GM19023 (cell line): ENCODE measurements around the gene BABAM2.

ENCODE experiments used
- ATAC-seq: cut with Tn5 transposase; IDR thresholded peaks from one replicate; pipeline ENCODE4 v1.9.1; 2021; ENCODE audit warnings: mild to moderate bottlenecking, moderate library complexity; ENCODE audit not compliant: unreplicated experiment

The BABAM2 gene

GRCh38 chr2:28271231-28271918, 380.8 kb downstream of the BABAM2 start:
- no peak for ATAC-seq

- no peak for ATAC-seq
Observed at GRCh38 chr2:28271919-28272250, 381.4 kb downstream of the BABAM2 start.

GRCh38 chr2:28273751-28274150, 383.2 kb downstream of the BABAM2 start:
- no peak for ATAC-seq

- ATAC-seq: no peak
Observed at GRCh38 chr2:28274911-28275685, 384.6 kb downstream of the BABAM2 start.

GRCh38 chr2:28276076-28276618, 385.6 kb downstream of the BABAM2 start:
- no peak for ATAC-seq

GRCh38 chr2:28276807-28277206, 386.3 kb downstream of the BABAM2 start:
- ATAC-seq: no peak

- ATAC-seq: no peak
Observed at GRCh38 chr2:28277466-28277865, 386.9 kb downstream of the BABAM2 start.

GRCh38 chr2:28279371-28279770, 388.8 kb downstream of the BABAM2 start:
- no peak for ATAC-seq

GRCh38 chr2:28280619-28281018, 390.1 kb downstream of the BABAM2 start:
- ATAC-seq: no peak

- ATAC-seq: no peak
Observed at GRCh38 chr2:28281739-28282138, 391.2 kb downstream of the BABAM2 start.

- no peak for ATAC-seq
Observed at GRCh38 chr2:28282248-28282647, 391.7 kb downstream of the BABAM2 start.

- ATAC-seq: no peak
Observed at GRCh38 chr2:28282861-28283646, 392.5 kb downstream of the BABAM2 start.

GRCh38 chr2:28283861-28284260, 393.3 kb downstream of the BABAM2 start:
- ATAC-seq: no peak

- ATAC-seq: no peak
Observed at GRCh38 chr2:28286678-28287077, 396.1 kb downstream of the BABAM2 start.

- ATAC-seq: no peak
Observed at GRCh38 chr2:28287256-28287915, 396.9 kb downstream of the BABAM2 start.

- no peak for ATAC-seq
Observed at GRCh38 chr2:28288620-28289019, 398.1 kb downstream of the BABAM2 start.

GRCh38 chr2:28291811-28292440, 401.4 kb downstream of the BABAM2 start:
- no peak for ATAC-seq

GRCh38 chr2:28292491-28292890, 402.0 kb downstream of the BABAM2 start:
- no peak for ATAC-seq

- no peak for ATAC-seq
Observed at GRCh38 chr2:28293416-28293815, 402.9 kb downstream of the BABAM2 start.

- no peak for ATAC-seq
Observed at GRCh38 chr2:28294451-28294850, 403.9 kb downstream of the BABAM2 start.
